Eye (tissue), 1 donor: ENCODE measurements around the gene FAM200A.
"Not testable (repeated sequence)": the region's sequence is repeated elsewhere in the genome, so short reads cannot be mapped to it uniquely, and the experiment has no call there.

Source experiments
- DNase-seq: peaks from one replicate; pipeline ENCODE4 v3.0.0-alpha.2; 2015

FAM200A gene

GRCh38 chr7:99551767-99552463, at the start of gene FAM200A:
Gene FAM200A, minus strand, starts transcription at chr7:99552114. Its CDS starts 3,707 bp downstream, at chr7:99548407.
- peak; percentile 98 for DNase-seq

GRCh38 chr7:99599836-99600235, 47.9 kb upstream of the FAM200A start:
- DNase-seq: no peak

- no peak for DNase-seq
Observed at GRCh38 chr7:99597762-99598501, 46.0 kb upstream of the FAM200A start, which contains the start of gene TMEM225B. Gene TMEM225B, plus strand, starts transcription at chr7:99598267. Its CDS starts 6,122 bp downstream, at chr7:99604389.

GRCh38 chr7:99596408-99596955, 44.6 kb upstream of the FAM200A start:
- DNase-seq: no peak

- no peak for DNase-seq
Observed at GRCh38 chr7:99594948-99595745, 43.2 kb upstream of the FAM200A start.

GRCh38 chr7:99588868-99589267, 37.0 kb upstream of the FAM200A start:
- no peak for DNase-seq

- DNase-seq: peak; percentile 4
Observed at GRCh38 chr7:99580778-99581332, 28.9 kb upstream of the FAM200A start.

- peak; percentile 93 for DNase-seq
Observed at GRCh38 chr7:99579956-99580777, 28.3 kb upstream of the FAM200A start.

GRCh38 chr7:99579281-99579955, 27.5 kb upstream of the FAM200A start:
- no peak for DNase-seq

GRCh38 chr7:99576251-99576650, 24.3 kb upstream of the FAM200A start:
- DNase-seq: no peak

- no peak for DNase-seq
Observed at GRCh38 chr7:99573257-99573656, 21.3 kb upstream of the FAM200A start.

GRCh38 chr7:99571768-99572167, 19.9 kb upstream of the FAM200A start:
- DNase-seq: no peak

GRCh38 chr7:99568770-99569169, 16.9 kb upstream of the FAM200A start:
- not testable (repeated sequence) for DNase-seq

GRCh38 chr7:99563650-99564049, 11.7 kb upstream of the FAM200A start:
- no peak for DNase-seq

GRCh38 chr7:99562832-99563231, 10.9 kb upstream of the FAM200A start:
- no peak for DNase-seq

GRCh38 chr7:99562114-99562784, 10.3 kb upstream of the FAM200A start:
- no peak for DNase-seq

- DNase-seq: no peak
Observed at GRCh38 chr7:99561737-99562051, 9.8 kb upstream of the FAM200A start.

- DNase-seq: no peak
Observed at GRCh38 chr7:99560834-99561736, 9.2 kb upstream of the FAM200A start.

GRCh38 chr7:99559175-99559915, 7.4 kb upstream of the FAM200A start:
- no peak for DNase-seq
